Femur (tissue), 1 donor: ENCODE measurements around the gene SAMMSON.

ENCODE experiments used
- DNase-seq: peaks from one replicate; pipeline ENCODE4 v3.0.0-alpha.2; 2017

SAMMSON gene

GRCh38 chr3:69999140-70000027 is at the start of gene SAMMSON:
Gene SAMMSON (plus strand): TSS chr3:69999733.
- DNase-seq = no peak

GRCh38 chr3:69951616-69952015 is 47.9 kb upstream of the SAMMSON start:
- DNase-seq = no peak

- DNase-seq = no peak
These were observed 40.0 kb upstream of the SAMMSON start for GRCh38 chr3:69959581-69959980.

- no peak for DNase-seq
These were observed 37.7 kb upstream of the SAMMSON start for GRCh38 chr3:69961706-69962439.

- DNase-seq = no peak
These were observed 35.9 kb upstream of the SAMMSON start for GRCh38 chr3:69963643-69964042.

- no peak for DNase-seq
These were observed 32.4 kb upstream of the SAMMSON start for GRCh38 chr3:69967156-69967555.

GRCh38 chr3:69970827-69971226 is 28.7 kb upstream of the SAMMSON start:
- DNase-seq = no peak

GRCh38 chr3:69972672-69973071 is 26.9 kb upstream of the SAMMSON start:
- no peak for DNase-seq

GRCh38 chr3:69976021-69976420 is 23.5 kb upstream of the SAMMSON start:
- no peak for DNase-seq

GRCh38 chr3:69983546-69984265 is 15.8 kb upstream of the SAMMSON start:
- DNase-seq = no peak

- no peak for DNase-seq
These were observed 14.3 kb upstream of the SAMMSON start for GRCh38 chr3:69985266-69985665.

- no peak for DNase-seq
These were observed 13.1 kb upstream of the SAMMSON start for GRCh38 chr3:69986419-69986818.

GRCh38 chr3:69987833-69988232 is 11.7 kb upstream of the SAMMSON start:
- no peak for DNase-seq

- no peak for DNase-seq
These were observed 5.8 kb upstream of the SAMMSON start for GRCh38 chr3:69993757-69994156.

GRCh38 chr3:69994919-69995318 is 4.6 kb upstream of the SAMMSON start:
- DNase-seq = no peak

GRCh38 chr3:69997631-69998307 is 1.8 kb upstream of the SAMMSON start:
- peak; percentile 51 for DNase-seq

- DNase-seq = no peak
These were observed 784 bp upstream of the SAMMSON start for GRCh38 chr3:69998759-69999139.

- no peak for DNase-seq
These were observed 486 bp downstream of the SAMMSON start for GRCh38 chr3:70000028-70000410.

GRCh38 chr3:70000563-70001081 is 1.1 kb downstream of the SAMMSON start:
- no peak for DNase-seq

GRCh38 chr3:70003119-70003518 is 3.6 kb downstream of the SAMMSON start:
- DNase-seq = no peak

- DNase-seq = no peak
These were observed 6.6 kb downstream of the SAMMSON start for GRCh38 chr3:70006089-70006488.

GRCh38 chr3:70010346-70010745 is 10.8 kb downstream of the SAMMSON start:
- DNase-seq = no peak

- no peak for DNase-seq
These were observed 12.0 kb downstream of the SAMMSON start for GRCh38 chr3:70011582-70011981.
